ENCODE results near the gene ITIH2.
"Not testable (repeated sequence)": the region's sequence is repeated elsewhere in the genome, so short reads cannot be mapped to it uniquely, and the experiment has no call there.

The ITIH2 gene

DNA sequence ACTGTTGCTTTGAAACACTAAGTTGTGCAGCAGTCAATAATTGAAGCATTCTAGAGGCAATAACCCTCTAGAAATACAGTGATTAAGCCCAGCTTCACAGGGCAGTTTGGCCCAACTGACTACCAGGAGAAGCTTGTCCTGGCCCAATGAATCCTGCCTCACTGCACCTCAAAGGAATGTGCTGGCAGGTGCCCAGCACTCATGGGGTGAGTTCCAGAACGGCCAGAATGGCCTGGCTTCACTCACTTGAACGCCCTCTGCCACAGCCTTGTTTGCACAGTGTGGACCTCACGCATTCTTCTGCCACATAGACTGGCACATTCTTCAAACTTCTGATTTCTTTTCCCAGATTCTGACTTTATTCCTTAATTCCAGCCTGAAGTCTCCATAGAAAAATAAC, 6.6 kb upstream of the ITIH2 start:
- DNase-seq: no peak

DNA sequence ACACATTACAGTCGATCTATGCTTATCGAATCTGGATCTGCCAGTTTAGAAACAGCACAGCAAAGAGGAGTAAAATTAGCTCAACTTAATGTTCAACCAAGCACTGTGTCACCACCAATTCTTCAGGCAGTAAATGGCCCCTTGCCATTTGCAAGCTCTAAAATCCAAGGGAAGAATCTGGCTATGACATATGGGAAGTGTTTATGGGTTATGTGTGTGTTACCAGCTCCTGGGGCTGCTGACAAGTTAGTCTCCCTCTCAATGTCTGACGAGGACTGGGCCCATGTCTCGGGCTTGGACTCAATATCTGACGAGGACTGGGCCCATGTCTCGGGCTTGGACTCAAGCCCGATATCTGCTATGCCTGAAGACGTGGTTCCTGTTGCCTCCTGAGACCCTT, 5.7 kb upstream of the ITIH2 start:
- no peak for DNase-seq

DNA sequence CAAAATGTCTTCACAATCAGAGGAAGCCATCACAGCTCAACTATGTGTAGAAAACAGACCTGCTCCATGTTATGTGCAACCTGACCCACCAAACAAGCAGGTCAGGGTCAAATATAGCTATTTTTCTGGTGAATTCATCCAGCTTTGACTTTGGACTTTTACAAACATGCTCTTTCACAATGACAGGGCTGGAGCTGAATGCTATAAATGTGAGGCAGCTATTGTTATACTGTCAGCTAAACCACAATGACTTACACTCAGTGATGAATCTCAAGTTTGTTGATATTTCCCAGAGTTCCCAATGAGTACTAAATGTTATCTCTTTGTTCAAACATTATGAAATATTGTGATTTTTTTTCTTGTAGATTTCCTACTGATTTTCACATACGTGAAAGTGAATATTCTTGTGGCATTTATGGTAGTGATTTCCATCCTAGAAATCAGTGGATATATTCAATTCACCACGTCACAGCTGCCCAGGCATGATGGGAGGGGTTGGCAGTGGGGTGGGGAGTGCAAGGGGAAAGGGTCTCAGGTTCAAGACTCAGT, 2.5 kb upstream of the ITIH2 start:
- no peak for DNase-seq

DNA sequence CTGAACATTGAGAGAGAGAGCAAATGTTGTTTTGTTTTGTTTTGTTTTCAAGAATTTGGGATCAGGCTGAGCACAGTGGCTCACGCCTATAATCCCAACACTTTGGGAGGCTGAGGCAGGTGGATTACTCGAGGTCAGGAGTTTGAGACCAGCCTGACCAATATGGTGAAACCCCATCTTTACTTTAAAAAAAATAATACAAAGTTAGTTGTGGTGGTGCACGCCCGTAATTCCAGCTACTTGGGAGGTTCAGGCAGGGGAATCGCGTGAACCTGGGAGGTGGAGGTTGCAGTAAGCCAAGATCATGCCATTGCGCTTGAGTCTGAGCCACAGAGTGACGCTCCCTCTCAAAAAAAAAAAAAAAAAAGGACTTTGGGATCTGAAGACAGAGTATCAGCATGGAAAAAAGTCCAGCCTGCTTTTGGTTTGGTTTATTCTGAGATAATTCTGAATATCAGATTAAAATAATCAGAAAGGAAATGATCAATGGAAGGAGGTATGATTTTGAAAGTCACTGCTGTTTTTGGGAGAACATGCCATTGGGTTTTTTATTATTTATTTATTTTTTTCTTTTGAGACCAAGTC, 1.9 kb upstream of the ITIH2 start:
- no peak for DNase-seq

DNA sequence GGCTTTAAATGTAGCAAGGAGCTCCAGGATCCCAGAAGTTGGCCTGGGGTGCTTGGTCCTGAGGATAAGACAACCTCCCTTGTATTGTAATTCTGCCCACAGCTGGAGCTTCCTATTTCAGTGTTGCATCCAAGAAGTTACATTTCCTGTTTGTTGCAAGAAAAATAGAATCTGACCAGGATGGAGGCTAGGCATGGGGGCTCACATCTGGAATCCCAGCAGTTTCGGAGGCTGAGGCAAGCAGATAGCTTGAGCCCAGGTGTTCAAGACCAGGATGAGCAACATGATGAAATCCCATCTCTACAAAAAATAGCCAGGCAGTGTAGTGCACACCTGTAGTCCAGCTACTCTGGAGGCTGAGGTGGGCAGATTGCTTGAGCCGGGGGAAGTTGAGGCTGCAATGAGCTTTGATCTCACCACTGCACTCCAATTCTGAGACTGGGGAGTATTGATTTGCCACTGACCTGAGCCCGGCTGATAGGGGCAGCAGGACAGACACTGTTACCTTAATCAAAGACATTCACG, 766 bp upstream of the ITIH2 start:
- no peak for DNase-seq

DNA sequence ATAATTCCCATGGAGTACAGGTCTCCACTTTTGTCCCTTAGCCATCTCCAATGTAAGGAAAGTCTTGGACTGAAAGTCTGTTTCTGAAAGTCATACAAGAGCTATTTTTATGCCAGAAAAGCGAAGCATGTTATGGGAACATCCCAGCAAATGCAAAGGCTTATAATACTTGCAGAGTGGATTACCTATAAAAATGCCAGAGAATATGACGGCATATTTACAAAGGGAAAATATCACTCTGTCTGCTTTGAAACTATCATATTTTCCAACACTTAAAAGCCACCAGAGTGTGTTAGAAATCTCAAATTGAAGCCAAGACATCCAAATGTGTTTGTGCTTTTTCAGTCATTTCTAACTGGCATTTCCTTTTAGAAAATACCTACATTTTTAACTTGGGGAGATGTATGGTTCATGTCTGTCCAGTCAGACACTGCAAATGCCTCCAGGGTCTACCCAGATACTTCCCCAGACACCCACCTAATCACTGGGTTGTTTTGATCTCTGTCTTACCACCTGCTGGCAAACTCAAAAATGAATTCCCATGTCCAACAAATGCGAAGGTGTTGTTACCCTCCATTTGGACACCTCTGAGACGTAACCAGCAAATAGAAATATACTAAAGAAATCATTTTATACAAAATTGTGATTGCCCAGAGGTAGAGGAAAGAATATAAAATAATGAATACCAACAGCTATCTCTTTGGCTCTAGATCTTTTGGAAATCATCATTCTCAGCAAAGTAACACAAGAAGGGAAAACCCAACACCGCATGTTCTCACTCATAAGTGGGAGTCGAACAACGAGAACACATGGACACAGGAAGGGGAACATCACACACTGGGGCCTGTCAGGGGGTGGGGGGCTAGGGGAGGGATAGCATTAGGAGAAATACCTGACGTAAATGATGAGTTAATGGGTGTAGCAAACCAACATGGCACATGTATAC, 1.2 kb downstream of the ITIH2 start:
- DNase-seq: no peak

DNA sequence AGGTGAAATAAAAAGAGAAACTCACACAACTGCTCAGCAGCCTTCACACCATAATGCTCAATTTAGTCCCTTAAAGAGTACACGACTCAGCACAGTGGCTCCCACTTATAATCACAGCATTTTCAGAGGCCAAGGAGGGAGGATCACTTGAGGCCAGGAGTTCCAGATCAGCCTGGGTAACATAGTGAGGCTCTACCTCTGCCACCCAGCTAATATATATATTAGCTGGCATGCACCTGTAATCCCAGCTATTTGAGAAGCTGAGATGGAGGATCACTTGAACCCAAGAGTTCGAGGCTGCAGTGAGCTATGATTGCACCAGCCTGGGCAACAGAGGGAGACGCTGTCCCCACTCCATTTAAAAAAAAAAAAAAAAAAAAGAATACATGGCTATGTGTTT, 2.2 kb downstream of the ITIH2 start:
- no peak for DNase-seq

DNA sequence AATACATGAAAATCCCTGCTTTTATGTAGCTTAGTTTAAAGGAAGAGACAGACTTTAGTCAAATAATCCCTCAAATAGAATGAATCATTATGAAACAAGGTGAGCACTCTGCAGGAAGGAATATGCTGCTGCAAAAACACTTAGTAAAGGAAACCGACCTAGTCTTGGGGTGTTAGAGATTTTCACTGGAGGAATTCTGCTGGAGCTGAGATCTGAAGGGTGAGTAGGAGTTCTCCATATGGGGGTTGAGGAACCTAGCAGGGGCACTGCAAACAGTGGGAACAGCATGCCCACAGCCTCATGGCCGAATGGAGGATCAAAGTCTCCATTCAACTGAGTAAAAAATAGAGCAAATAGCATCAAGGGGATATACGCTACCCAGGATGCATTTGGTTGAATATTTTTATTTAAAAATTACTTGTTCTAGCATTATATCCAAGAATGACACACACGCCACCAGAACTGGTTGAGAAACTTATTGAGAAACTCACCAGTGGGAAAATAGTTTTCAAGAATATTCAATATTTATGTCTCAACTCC, 3.5 kb downstream of the ITIH2 start:
- no peak for DNase-seq

DNA sequence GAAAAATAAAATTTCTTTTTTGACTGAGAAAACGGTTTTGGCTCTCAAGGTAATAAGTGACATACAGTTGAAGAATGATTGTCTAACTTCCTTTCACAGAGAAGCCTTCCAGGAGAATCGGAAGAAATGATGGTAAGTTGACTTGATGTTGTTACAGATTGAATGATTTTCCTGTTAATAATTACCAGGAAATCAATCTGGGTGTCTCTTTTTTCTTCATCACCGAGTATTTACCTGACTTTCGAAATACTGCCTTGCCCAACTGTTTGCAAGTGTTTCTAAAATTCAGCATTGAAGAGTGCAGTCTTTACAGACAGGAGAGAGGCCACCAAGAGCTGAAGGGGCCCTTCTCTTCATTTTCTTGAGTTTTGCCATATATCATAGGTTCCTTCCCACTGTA, 4.0 kb downstream of the ITIH2 start:
- DNase-seq: no peak

DNA sequence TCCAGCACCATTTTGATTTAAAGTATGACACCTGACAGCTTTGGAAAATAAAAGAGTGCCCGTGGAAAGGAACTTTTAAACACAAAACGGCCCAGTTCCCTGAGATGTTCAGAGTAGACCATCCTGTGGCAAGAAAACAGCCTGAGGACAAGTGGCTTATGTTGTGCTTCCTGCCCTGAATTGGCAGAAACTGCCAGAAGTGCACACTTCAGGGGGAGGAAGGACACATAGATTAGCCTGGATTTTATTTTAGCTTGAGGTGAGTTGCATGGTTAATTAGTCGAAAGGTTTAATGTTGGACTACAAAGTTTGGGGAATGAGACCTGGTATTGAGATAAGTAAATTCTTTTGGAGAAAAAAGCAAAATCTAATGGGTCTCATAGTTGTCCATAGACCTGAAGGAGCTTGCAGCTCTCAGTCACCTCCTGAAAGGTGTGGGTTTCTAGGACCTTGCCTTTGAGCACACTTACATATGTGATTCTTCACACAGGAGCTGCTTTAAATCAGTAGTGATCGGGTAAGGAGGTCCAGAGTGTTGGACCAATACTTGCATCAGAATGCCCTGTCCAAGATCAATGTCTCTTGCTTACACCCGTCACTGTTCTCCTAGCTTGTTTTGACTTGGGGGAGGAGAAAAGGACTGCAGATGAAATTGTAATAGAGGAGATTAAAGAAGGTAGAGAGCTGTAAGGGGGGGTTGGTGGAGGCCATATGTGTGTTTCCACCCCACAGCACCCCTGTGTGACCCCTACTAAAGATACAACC, 4.9 kb downstream of the ITIH2 start:
- DNase-seq: no peak

DNA sequence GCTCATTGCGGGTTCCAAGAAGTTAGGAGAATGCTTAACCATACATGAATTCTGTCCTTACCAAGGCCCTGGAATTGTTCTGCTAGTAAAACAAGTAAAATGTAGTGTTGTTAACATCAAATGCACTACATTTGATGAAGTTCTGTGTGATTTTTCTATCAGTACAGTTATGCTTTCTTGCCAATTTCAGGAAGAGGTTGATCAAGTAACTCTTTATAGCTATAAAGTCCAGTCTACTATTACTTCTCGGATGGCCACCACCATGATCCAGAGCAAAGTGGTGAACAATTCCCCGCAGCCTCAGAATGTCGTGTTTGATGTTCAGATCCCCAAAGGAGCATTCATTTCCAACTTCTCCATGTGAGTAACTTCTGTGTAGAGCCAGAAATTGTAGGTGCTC, 5.7 kb downstream of the ITIH2 start:
- no peak for DNase-seq

DNA sequence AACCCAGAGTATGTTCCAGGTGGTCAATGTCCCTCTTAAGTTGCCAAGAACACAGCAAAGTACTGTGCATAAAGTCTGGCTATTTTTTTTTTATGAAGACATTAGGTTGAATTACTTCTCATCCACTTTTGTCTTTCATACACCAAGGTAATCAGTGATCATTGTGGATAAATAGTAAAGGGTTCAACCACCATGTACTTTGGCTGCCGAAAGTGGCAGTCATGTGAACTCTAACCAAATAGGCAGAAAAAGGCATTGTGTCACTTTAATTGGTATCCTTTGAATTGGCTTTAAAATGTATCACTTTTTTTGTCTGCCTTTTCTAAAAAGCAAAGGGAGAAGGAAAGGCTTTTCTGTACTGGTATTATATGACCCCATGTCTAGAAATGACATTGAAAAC, 7.3 kb downstream of the ITIH2 start:
- no peak for DNase-seq

DNA sequence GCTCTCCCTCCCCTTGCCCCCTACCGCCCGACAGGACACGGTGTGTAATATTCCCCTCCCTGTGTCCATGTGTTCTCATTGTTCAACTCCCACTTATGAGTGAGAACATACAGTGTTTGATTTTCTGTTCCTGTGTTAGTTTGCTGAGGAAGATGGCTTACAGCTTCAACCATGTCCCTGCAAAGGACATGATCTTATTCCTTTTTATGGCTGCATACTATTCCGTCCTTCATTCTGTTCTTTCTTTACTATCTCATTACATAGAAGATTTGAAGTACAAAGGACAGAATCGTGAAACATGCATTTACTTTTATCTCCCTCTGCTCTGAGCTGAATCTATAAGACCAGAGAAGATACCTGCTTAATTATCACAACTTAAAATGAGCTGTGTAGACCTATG, 8.0 kb downstream of the ITIH2 start:
- DNase-seq: not testable (repeated sequence)

DNA sequence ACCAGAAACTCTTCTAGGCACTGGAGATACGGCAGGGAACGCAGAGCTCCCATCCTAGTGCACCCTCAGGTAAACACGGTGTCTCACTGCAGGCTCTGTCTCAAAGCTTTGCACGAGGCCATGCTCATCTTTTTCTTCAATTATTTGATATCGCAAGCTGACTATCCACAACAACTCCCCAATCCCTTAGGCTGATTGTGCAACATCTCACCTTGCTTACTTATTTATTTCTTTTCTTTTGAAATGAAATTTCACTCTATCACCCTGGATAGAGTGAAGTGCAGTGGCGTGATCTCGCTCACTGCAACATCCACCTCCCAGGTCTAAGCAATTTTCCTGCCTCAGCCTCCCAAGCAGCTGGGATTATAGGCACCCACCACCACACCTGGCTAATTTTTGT, 12.4 kb downstream of the ITIH2 start:
- no peak for DNase-seq

DNA sequence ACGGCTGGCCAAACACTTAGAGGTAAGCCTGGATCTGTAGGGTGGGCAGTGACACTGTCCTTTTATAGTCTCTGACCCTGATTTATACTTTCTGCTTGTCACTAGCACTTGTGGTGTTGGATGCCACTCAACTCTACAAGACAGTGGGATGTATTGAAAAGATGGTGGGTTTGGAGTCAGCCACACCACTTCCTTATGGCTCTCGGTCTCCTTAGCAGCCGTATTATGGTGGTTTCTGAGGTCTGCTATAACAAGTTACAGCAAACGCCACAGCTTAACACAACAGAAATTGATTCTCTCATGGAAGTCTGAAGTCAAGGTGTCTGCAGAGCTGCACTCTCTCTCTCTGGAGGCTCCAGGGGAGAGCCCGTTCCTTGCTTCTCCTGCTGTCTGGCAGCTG, 14.7 kb downstream of the ITIH2 start:
- no peak for DNase-seq

DNA sequence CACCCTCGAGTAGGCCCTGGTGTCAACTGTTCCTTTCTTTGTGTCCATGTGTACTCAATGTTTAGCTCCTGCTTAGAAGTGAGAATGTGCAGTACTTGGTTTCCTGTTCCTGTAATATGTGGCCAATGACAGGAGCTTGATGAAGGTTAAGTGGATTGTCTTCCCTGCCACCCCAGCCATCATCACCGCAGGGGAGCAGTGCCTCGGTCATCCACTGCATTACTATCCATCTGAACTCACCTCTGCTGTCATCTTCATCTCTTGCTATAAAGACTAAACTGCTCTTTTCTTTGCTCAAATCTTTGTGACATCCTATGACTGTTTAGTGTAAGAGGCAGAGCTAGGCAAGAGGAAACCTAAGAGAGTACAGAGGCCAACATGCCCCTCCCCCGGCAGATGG, 15.6 kb downstream of the ITIH2 start:
- DNase-seq: no peak

DNA sequence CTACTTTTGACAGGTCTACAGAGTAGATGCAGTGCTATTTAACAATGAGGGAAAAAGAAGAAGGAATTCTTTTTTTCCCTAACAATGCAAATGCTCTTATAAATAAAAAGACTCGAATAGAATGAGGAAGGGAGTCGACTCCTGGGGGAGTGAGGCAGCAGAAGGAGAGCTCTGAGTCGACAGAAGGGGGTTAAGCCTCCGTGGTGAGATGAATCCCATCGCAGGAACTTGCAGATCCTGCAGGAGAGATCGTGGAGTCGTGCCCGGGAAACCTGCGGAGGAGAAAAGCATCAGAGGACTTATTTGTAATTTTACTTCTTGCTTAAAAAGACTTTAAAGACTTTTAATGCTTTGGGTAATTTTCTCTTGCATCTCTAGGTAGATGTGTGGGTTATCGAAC, 17.4 kb downstream of the ITIH2 start:
- DNase-seq: no peak

DNA sequence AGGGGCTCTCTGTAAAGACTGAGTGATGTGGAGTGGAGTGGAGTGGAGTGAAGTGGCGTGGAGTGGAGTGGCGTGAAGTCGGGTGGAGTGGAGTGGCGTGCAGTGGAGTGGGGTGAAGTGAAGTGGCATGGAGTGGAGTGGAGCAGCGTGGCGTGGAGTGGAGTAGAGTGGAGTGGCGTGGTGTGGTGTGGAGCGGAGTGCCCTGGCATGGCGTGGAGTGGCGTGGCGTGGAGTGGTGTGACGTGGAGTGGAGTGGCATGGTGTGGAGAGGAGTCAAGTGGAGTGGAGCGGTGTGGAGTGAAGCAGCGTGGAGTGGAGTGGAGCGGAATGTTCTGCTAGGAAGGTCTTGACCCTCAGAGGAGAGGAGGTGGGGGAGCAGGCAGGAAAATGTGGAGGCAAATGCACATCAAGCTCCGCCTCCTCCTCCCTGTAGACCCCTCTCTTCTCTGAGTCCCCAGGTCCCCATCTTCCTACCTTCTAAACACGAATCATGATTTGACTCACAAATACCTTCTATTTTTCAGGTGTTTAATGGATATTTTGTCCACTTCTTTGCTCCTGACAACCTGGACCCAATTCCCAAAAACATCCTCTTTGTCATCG, 19.9 kb downstream of the ITIH2 start:
- no peak for DNase-seq

DNA sequence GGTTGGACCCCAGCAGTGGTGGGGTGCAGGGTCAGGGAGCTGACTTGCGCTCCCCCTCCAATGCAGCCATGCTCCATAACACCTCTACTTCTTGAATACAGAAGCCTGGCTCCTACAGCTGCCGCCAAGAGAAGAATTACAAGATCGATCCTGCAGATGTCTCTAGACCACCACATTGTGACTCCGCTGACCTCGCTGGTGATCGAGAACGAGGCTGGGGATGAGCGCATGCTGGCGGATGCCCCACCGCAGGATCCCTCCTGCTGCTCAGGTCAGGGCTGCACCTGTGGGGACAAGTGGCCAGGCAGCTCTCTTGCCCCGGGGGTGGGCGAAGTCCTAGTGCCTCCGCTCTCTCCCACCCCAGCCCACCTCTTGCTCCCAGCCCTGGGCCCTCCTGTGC, 31.7 kb downstream of the ITIH2 start:
- DNase-seq: no peak

DNA sequence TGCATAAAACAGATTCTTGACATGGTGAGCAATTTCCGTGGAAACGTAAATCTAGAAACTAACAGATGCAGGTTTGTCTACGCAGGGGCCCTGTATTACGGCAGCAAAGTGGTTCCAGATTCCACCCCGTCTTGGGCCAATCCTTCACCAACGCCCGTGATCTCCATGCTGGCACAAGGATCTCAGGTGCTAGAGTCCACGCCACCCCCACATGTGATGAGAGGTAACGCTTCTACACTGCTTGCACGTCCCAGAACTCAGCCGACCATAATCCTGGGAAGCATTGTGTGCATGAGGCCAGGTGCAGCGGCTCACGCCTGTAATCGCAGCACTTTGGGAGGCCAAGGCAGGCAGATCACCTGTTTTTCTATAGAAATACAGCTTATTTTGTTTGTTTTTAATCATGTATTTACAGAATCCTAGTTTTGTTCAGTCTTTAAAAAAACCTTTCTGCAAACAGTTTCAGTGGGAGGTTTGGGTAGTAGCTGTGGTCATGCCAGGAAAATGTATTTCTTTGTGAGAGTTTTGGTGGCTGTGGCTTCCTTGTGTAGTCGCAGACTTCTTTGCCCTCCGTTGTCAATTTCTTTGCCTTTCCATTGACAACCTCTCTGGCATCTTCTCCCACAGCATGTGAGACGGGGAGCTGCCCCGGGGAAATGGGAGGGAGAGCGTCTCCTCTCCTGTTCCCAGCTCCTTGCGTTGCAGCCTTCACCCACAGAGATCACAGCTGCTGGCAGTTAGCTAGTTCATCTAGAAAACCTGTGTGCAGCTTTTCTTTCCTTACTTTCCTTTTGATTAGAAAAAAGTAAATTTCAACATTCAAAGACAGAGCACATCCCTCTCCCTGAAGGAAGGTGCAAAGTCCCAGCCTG, 35.7 kb downstream of the ITIH2 start:
- DNase-seq: no peak

DNA sequence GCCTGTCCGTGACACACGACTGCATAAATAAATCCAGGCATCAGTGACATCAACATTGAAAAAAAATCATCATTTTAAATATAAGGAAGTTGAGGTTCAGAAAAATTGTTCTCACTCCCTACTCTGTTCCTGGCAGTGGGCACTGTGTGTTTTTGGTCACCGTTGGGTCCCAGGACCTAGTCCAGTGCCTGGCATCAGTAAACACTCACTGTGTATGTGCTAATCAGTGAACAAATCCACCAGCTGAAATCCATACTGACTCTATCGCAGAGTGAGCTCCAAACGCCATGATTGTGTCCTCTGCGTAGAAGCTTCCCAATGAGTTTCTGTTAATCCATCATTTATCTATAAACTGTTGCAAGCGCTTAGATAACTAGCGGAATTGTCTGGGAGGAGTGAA, 41.2 kb downstream of the ITIH2 start:
- no peak for DNase-seq
